Fibroblast of mammary gland (primary cell): ENCODE results near the gene COMMD8.

Source experiments
- DNase-seq: peaks from one replicate; pipeline ENCODE4 v3.0.0-alpha.2; 2010; ENCODE audit warnings: low read depth
- H3K4me3 ChIP-seq: 2 replicates; pipeline ENCODE4 v1.5.1; 2011; ENCODE audit warnings: low read depth, mild to moderate bottlenecking, low read length, moderate library complexity; ENCODE audit not compliant: control insufficient read depth
- TF ChIP-seq, protein P1 (sequence below): conservative IDR thresholded peaks from 2 replicates; pipeline ENCODE4 v1.5.1; 2011; ENCODE audit warnings: low read depth, low read length, inconsistent platforms; ENCODE audit not compliant: control insufficient read depth, insufficient read depth

Gene COMMD8

DNA sequence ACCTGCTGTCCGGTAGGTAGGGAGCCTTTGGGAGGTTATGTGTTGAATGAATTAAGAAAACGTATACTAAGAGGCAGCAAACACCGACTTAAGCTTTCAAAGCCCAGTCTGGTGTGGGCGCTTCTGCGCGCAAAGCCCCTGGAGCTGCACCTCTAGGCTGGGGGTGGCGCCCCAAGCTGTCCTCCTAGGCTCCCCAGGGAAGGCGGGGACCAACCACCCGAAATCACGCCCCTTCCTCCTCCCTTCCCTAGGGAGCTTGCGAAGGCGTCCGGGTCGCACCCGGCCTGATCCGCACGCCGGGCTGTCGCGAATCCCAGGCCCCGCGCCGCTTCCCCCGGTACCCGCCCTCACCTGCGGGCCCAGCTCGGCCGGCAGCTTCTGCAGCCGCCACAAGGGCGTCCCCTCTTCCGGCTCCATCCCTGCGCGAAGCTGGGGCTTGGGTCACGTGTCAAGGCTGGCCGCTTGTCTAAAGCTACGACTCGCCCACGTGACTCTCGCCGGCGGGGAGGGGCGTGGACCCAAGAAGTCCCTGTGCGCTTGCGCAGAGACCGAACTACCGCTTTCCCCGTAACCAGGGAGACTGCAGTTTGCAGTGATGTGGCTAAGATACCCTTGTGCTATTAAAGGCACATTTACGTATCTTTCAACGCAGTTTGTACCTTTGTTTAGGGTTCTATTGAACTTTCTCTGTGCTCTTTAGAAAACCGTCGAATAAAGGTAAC, at the start of gene COMMD8:
TSS of gene COMMD8 (minus strand) at position 468 of the 722 bp plus-strand sequence. CDS start at position 417, 51 bp downstream.
- TF ChIP-seq, protein P1, sequence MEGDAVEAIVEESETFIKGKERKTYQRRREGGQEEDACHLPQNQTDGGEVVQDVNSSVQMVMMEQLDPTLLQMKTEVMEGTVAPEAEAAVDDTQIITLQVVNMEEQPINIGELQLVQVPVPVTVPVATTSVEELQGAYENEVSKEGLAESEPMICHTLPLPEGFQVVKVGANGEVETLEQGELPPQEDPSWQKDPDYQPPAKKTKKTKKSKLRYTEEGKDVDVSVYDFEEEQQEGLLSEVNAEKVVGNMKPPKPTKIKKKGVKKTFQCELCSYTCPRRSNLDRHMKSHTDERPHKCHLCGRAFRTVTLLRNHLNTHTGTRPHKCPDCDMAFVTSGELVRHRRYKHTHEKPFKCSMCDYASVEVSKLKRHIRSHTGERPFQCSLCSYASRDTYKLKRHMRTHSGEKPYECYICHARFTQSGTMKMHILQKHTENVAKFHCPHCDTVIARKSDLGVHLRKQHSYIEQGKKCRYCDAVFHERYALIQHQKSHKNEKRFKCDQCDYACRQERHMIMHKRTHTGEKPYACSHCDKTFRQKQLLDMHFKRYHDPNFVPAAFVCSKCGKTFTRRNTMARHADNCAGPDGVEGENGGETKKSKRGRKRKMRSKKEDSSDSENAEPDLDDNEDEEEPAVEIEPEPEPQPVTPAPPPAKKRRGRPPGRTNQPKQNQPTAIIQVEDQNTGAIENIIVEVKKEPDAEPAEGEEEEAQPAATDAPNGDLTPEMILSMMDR: no peak
- DNase-seq: peak; percentile 94
- peak within 1 kb of the TSS; percentile 92 for H3K4me3 ChIP-seq

DNA sequence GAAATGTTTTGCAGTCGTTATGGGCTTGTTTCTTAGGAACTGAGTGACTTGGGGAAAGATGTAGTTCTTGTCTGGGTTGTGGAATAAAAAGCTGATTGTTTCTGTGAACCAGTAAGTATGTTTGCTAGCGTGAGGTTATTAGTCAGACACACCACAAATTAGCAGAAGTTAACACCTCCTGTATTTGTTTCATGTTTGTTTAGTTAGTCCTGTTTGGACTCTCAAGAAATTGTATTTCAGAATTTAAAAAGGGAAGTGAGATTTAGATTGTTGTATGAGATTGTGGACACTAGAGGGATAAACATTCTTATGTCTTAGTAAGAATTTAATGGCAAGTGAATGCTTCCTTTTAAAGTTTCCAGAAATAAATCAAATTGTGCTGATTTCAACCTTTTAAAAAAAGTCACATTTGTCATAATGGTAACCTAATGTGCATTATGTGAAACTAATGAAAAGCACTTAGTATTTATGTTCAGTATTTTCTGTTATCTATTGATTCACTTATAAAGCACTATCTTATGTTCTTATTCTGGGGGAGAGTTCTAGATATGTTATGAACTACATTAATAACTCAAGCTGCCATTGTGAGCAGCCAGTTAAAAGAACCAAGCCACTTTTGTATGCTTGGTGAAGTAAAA, 47.1 kb upstream of the COMMD8 start:
- peak; percentile 44 for DNase-seq
- no peak overlapping the region for H3K4me3 ChIP-seq
- TF ChIP-seq, protein P1: peak; percentile 31

DNA sequence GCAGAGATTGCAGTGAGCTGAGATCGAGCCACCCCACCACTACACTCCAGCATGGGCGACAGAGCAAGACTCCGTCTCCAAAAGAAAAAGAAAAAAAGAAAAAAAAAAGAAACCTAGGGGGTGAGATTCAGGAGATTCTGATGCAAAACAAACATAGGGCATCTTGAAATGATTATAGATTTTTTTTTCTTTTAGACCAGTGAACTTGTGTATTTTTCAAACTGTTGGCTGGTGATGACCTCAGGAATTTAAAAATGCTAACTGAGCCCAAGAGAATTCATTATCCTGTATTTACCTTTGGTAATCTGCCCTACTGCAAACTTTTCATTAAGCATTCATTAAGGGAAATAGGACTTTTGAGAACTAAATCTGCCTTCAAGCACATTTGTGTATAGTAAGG, 42.2 kb upstream of the COMMD8 start:
- peak; percentile 62 for DNase-seq
- TF ChIP-seq, protein P1: no peak
- no peak overlapping the region for H3K4me3 ChIP-seq

DNA sequence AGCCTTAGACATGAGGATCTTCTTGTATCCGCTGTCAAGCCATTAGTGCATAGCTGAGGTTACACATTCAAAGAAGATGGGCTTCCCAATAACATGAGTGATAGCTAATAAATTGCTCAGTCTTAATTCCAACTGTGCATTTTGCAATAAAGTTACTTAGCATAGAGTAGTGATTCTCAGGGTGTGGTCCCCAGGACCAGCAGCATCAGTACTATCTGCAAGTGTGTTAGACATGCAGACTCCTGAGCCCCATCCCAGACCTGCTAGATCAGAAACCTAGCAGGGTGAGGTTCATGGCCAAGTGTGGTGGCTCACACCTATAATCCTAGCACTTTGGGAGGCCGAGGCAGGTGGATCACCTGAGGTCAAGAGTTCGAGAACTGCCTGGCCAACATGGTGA, 41.6 kb upstream of the COMMD8 start:
- H3K4me3 ChIP-seq: no peak overlapping the region
- DNase-seq: no peak
- TF ChIP-seq, protein P1: no peak

DNA sequence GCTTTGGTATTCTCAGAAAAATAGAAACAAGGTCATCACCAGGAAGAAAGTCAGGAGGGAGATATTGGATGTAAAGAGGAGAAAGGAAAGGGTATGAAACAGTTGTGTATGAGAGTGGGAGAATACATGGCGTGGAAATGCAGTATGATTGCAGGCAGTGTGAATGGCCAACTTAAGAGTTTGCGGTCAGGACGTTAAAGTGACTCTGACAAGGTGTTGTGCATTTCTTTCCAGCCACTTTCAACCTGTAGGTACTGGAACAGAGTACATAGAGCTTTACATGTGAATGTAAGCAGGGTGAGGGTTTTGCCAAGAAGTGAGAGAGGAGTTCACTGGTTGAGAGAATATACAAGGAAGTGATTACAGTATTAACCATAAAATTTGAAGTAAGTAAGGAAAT, 37.3 kb upstream of the COMMD8 start:
- no peak overlapping the region for H3K4me3 ChIP-seq
- no peak for DNase-seq
- TF ChIP-seq, protein P1: no peak

DNA sequence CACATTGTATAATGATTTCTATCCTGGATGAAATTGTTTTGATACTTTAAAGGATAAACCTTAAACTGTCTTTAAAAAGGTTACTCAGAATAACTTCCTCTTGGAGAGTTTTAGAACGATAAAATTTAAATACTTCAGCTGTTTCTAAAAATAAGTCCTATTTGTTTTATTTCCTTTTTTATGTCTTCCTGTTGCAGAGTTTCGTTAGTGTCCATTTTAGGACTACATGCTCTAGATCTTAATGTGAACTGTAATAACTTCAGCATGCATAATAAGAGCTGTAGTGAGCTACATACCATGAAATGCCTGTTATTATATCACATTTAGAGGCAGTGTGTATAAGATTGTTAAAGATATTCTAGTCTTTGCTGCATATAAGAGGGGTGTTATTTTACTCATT, 36.2 kb upstream of the COMMD8 start:
- no peak overlapping the region for H3K4me3 ChIP-seq
- DNase-seq: no peak
- TF ChIP-seq, protein P1: no peak

DNA sequence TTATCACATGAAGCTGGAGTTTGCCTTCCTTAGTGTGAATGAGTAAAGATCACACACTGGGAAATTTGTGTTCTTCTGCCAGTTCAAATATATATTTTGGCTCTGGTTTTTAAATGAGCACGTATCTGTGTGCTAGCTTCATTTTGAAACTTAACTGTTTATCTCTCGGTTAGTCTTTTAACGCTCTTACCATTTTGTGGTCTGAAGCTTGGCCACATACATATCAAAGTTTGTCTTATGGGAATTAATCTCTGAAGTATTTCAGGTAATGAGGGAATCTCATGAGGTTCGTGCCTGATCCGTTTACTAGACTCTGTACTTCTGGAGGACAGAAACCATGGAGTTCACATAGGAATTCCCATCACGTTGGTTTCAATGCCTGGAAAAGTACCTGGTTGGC, 35.4 kb upstream of the COMMD8 start:
- TF ChIP-seq, protein P1: no peak
- no peak overlapping the region for H3K4me3 ChIP-seq
- DNase-seq: no peak
